H1 (cell line): ENCODE data around the gene DSE. TPM values are rescaled to one million over a fixed set of nuclear protein-coding genes. Genes with fewer than 3 reads are reported as not detected.

Experiments used
- CTCF ChIA-PET: fragments of 300-600 bp; sonication (Branson Sonifier 250); formaldehyde crosslinking; loops from one replicate; lab custom pipeline; 2021; ENCODE audit not compliant: partially characterized antibody; lab: Charles Lee
- POLR2A ChIA-PET: fragments of 300-600 bp; sonication (Branson Sonifier 250); formaldehyde crosslinking; loops from one replicate; lab custom pipeline; 2021; ENCODE audit warnings: inconsistent platforms; ENCODE audit not compliant: partially characterized antibody; lab: Charles Lee
- DNase-seq, 2 experiments: peaks; one replicate each; pipeline versions ENCODE4 v3.0.0 to v3.0.0-alpha.2; 2010 to 2022; ENCODE audit warnings: low spot score in 2 of 2, low read depth in 1 of 2, mixed read lengths in 1 of 2
- FAIRE-seq: peaks from 2 replicates; lab custom pipeline; 2011; peaks lifted over from hg19 to GRCh38; lab: Jason Lieb, UNC
- H2AFZ ChIP-seq: 2 replicates; pipeline ENCODE4 v1.8.1; 2012; ENCODE audit warnings: low read length, inconsistent platforms
- H2AK5ac ChIP-seq: 2 replicates; pipeline ENCODE4 v1.6.1; 2013; ENCODE audit warnings: low read depth, low read length
- H2BK120ac ChIP-seq: replicated peaks from 2 replicates; pipeline ENCODE3; 2013; ENCODE audit warnings: low read depth, low read length, inconsistent platforms
- H2BK12ac ChIP-seq: 2 replicates; pipeline ENCODE4 v1.6.1; 2013; ENCODE audit warnings: low read depth, low read length
- H2BK15ac ChIP-seq: 2 replicates; pipeline ENCODE4 v1.6.1; 2013; ENCODE audit warnings: low read length
- H2BK20ac ChIP-seq: 2 replicates; pipeline ENCODE4 v1.6.1; 2013; ENCODE audit warnings: low read length
- H2BK5ac ChIP-seq: 2 replicates; pipeline ENCODE4 v1.6.1; 2013; ENCODE audit warnings: low read depth, low read length
- H3K14ac ChIP-seq: 2 replicates; pipeline ENCODE4 v1.6.1; 2013; ENCODE audit warnings: inconsistent platforms; ENCODE audit not compliant: insufficient read length
- H3K18ac ChIP-seq: 2 replicates; pipeline ENCODE4 v1.6.1; 2013; ENCODE audit warnings: low read length; ENCODE audit errors: extremely low read depth
- H3K23ac ChIP-seq: 2 replicates; pipeline ENCODE4 v1.6.1; 2013; ENCODE audit warnings: inconsistent platforms; ENCODE audit not compliant: insufficient read length
- H3K23me2 ChIP-seq: 2 replicates; pipeline ENCODE4 v1.6.1; 2013; ENCODE audit warnings: low read depth, low read length
- H3K27ac ChIP-seq: 2 replicates; pipeline ENCODE4 v1.6.1; 2011; ENCODE audit warnings: low read depth, low read length, inconsistent platforms
- H3K27me3 ChIP-seq, 4 experiments: replicated peaks in 1 of 4; 1 replicate in 1 of 4; 2 replicates in 3 of 4; pipeline versions ENCODE4 v1.6.1 to v1.8.1; 2011 to 2013; ENCODE audit warnings: low read length in 3 of 4, mild to moderate bottlenecking in 3 of 4, inconsistent platforms in 2 of 4, mixed read lengths in 2 of 4, moderate library complexity in 1 of 4; ENCODE audit not compliant: control insufficient read depth in 3 of 4, insufficient read depth in 3 of 4; ENCODE audit errors: extremely low read depth in 1 of 4
- H3K36me3 ChIP-seq, 4 experiments: 2 replicates each; pipeline versions ENCODE4 v1.6.1 to v1.8.1; 2011 to 2013; ENCODE audit warnings: mild to moderate bottlenecking in 4 of 4, low read length in 3 of 4, moderate library complexity in 2 of 4, control low read depth in 1 of 4, inconsistent platforms in 1 of 4; ENCODE audit not compliant: insufficient read depth in 4 of 4, control insufficient read depth in 2 of 4
- H3K4ac ChIP-seq: replicated peaks from 2 replicates; pipeline ENCODE3; 2013; ENCODE audit warnings: low read length, low read depth, mixed read lengths, inconsistent platforms; ENCODE audit not compliant: insufficient read length
- H3K4me1 ChIP-seq, 4 experiments: replicated peaks in 1 of 4; 1 replicate in 1 of 4; 2 replicates in 3 of 4; pipeline versions ENCODE4 v1.6.1 to v1.8.1; 2011 to 2013; ENCODE audit warnings: low read length in 3 of 4, inconsistent platforms in 2 of 4, mixed read lengths in 1 of 4; ENCODE audit not compliant: insufficient read depth in 4 of 4, control insufficient read depth in 3 of 4
- H3K4me2 ChIP-seq, 2 experiments: 2 replicates each; pipeline versions ENCODE4 v1.6.1 to v1.8.1; 2011 to 2013; ENCODE audit warnings: low read depth in 2 of 2, low read length in 2 of 2, control low read depth in 1 of 2, inconsistent platforms in 1 of 2, mild to moderate bottlenecking in 1 of 2; ENCODE audit not compliant: insufficient read depth in 1 of 2
- H3K4me3 ChIP-seq, 4 experiments: fragments of 200-600, 300-600 bp in 1 of 4; sonication (generic), shearing (Covaris generic), sonication (Bioruptor Twin) in 1 of 4; 2 replicates each; pipeline versions ENCODE4 v1.5.1 to v1.8.1; 2011 to 2016; ENCODE audit warnings: low read length in 4 of 4, low read depth in 3 of 4, control low read depth in 2 of 4, inconsistent platforms in 2 of 4, mild to moderate bottlenecking in 2 of 4, mixed read lengths in 1 of 4, moderate library complexity in 1 of 4; ENCODE audit not compliant: insufficient read depth in 2 of 4; ENCODE audit errors: extremely low read depth in 1 of 4
- H3K56ac ChIP-seq: replicated peaks from 2 replicates; pipeline ENCODE3; 2013; ENCODE audit warnings: low read depth, mild to moderate bottlenecking, mixed read lengths, low read length, inconsistent platforms; ENCODE audit not compliant: insufficient read length
- H3K79me1 ChIP-seq: 2 replicates; pipeline ENCODE4 v1.6.1; 2013; ENCODE audit warnings: low read depth, low read length, control low read depth
- H3K79me2 ChIP-seq, 2 experiments: 2 replicates each; pipeline versions ENCODE4 v1.6.1 to v1.8.1; 2012 to 2013; ENCODE audit warnings: low read length in 2 of 2, mild to moderate bottlenecking in 2 of 2, inconsistent platforms in 1 of 2; ENCODE audit not compliant: insufficient read depth in 2 of 2, control insufficient read depth in 1 of 2
- H3K9ac ChIP-seq, 4 experiments: replicated peaks in 1 of 4; 1 replicate in 1 of 4; 2 replicates in 3 of 4; pipeline versions ENCODE4 v1.6.1 to v1.8.1; 2011 to 2013; ENCODE audit warnings: low read depth in 3 of 4, low read length in 3 of 4, control low read depth in 2 of 4, mild to moderate bottlenecking in 2 of 4, moderate library complexity in 2 of 4, inconsistent platforms in 1 of 4; ENCODE audit errors: extremely low read depth in 1 of 4
- H3K9me3 ChIP-seq, 2 experiments: 2 replicates each; pipeline versions ENCODE4 v1.6.1 to v1.8.1; 2012 to 2013; ENCODE audit warnings: mild to moderate bottlenecking in 2 of 2, moderate library complexity in 2 of 2, control low read depth in 1 of 2, inconsistent platforms in 1 of 2, low read depth in 1 of 2, low read length in 1 of 2, mixed read lengths in 1 of 2; ENCODE audit not compliant: insufficient read depth in 2 of 2
- H4K20me1 ChIP-seq, 2 experiments: replicated peaks in 1 of 2; 2 replicates each; pipeline versions ENCODE3 to v1.8.1; 2011 to 2013; ENCODE audit warnings: inconsistent platforms in 2 of 2, low read length in 2 of 2, mild to moderate bottlenecking in 1 of 2; ENCODE audit not compliant: insufficient read depth in 2 of 2, control insufficient read depth in 1 of 2
- H4K5ac ChIP-seq: 2 replicates; pipeline ENCODE4 v1.6.1; 2013; ENCODE audit warnings: low read length, low read depth, mixed read lengths, inconsistent platforms; ENCODE audit not compliant: insufficient read length
- H4K8ac ChIP-seq: 2 replicates; pipeline ENCODE4 v1.8.0; 2013; ENCODE audit warnings: mild to moderate bottlenecking, moderate library complexity, low read length, inconsistent platforms; ENCODE audit not compliant: insufficient read depth; ENCODE audit errors: extremely low read depth
- H4K91ac ChIP-seq: replicated peaks from 2 replicates; pipeline ENCODE3; 2013; ENCODE audit warnings: low read length, mixed read lengths, inconsistent platforms; ENCODE audit not compliant: insufficient read length
- ASH2L ChIP-seq: fragments of 200-600, 300-600 bp; sonication (generic); IDR thresholded peaks from one replicate; pipeline ENCODE4 v1.7.1; 2017; ENCODE audit warnings: low read length
- BCL11A ChIP-seq, 2 experiments: IDR thresholded peaks; one replicate each; pipeline ENCODE4 v1.6.1; 2011; ENCODE audit warnings: low read depth in 2 of 2, low read length in 2 of 2, mild to moderate bottlenecking in 2 of 2
- CTBP2 ChIP-seq: IDR thresholded peaks from 2 replicates; pipeline ENCODE4 v1.7.0; 2011; ENCODE audit warnings: borderline replicate concordance, mild to moderate bottlenecking, moderate library complexity, mixed read lengths, low read length; ENCODE audit not compliant: insufficient read depth, insufficient read length
- EZH2 ChIP-seq: fragments of 200-600 bp; sonication (generic); IDR thresholded peaks from 2 replicates; pipeline ENCODE4 v1.7.1; 2012; ENCODE audit warnings: low read depth, mild to moderate bottlenecking, moderate library complexity, low read length, inconsistent platforms; ENCODE audit not compliant: severe bottlenecking
- FOSL1 ChIP-seq: IDR thresholded peaks from 2 replicates; pipeline ENCODE4 v1.6.1; 2011; ENCODE audit warnings: mild to moderate bottlenecking, low read depth, low read length, moderate library complexity; ENCODE audit not compliant: insufficient read depth
- KDM5A ChIP-seq: fragments of 200-600 bp; IDR thresholded peaks from 2 replicates; pipeline ENCODE4 v1.7.1; 2012; ENCODE audit warnings: mild to moderate bottlenecking, low read length, inconsistent platforms, mixed read lengths
- POLR2AphosphoS5 ChIP-seq: IDR thresholded peaks from 2 replicates; pipeline ENCODE4 v1.6.1; 2011; ENCODE audit warnings: low read depth, low read length
- RAD21 ChIP-seq, 2 experiments: IDR thresholded peaks in 1 of 2; conservative IDR thresholded peaks in 1 of 2; 2 replicates each; pipeline ENCODE4 v1.6.1; 2011; ENCODE audit warnings: low read depth in 2 of 2, low read length in 2 of 2, improper control_type of control experiment in 1 of 2, inconsistent platforms in 1 of 2, mild to moderate bottlenecking in 1 of 2, moderate library complexity in 1 of 2
- SP2 ChIP-seq: IDR thresholded peaks from 2 replicates; pipeline ENCODE4 v1.6.1; 2012; ENCODE audit warnings: mild to moderate bottlenecking, low read length, inconsistent platforms
- TAF7 ChIP-seq: optimal IDR thresholded peaks from 2 replicates; pipeline ENCODE3; 2011; ENCODE audit warnings: low read depth, mild to moderate bottlenecking, inconsistent platforms, low read length, moderate library complexity, borderline replicate concordance
- WGBS, 2 experiments: shearing (Covaris generic) in 1 of 2; methylation state at CpG; one replicate each; pipeline versions ENCODE4 v1.1.6 to v1.1.7; 2013 to 2015; ENCODE audit warnings: low lambda C conversion rate in 2 of 2, mixed read lengths in 2 of 2, inconsistent platforms in 1 of 2, low coverage in 1 of 2, missing lambda C conversion rate in 1 of 2; ENCODE audit not compliant: insufficient replicate concordance in 2 of 2, insufficient coverage in 1 of 2, insufficient read length in 1 of 2; ENCODE audit errors: extremely low coverage in 1 of 2, missing lambda C conversion rate in 1 of 2; 5-methylcytosine and 5-hydroxymethylcytosine counted together
- polyA plus RNA-seq, 7 experiments: library from polyadenylated mRNA; depleted of rRNA in 3 of 7; stranded (reverse) in 5 of 7; unstranded in 2 of 7; fragments of >200 nt in 5 of 7; fragments of 200-250 nt in 2 of 7; gene quantifications; 1 replicate in 5 of 7; 2 replicates in 1 of 7; 4 replicates in 1 of 7; pipeline versions ENCODE4 v1.2.1 to v1.2.3, GENCODE V29; 2011 to 2013; ENCODE audit warnings: missing spikeins in 2 of 7, mixed read lengths in 2 of 7
- total RNA-seq: library from RNA; stranded (reverse); fragmentation: NEBNext Ultra II Directional; extraction: Animal tissue kit (Norgen Biotek cat#: 25700); gene quantifications from 2 replicates; pipeline ENCODE4 v1.2.1, GENCODE V29; 2021
- TF ChIP-seq, protein P1 (sequence below): IDR thresholded peaks from 2 replicates; pipeline ENCODE4 v1.6.1; 2012; ENCODE audit warnings: inconsistent platforms
- TF ChIP-seq, protein P2 (sequence below): IDR thresholded peaks from 2 replicates; pipeline ENCODE4 v1.6.1; 2011; ENCODE audit warnings: low read length, improper control_type of control experiment

The DSE gene
- total and polyA plus RNA-seq, 2 of the 8 experiments (the other 6 are each of a cell fraction or from before 2014, with no cell fraction given): 32.5 to 94.4 TPM

- Histone ChIP-seq H4K8ac (no peak overlapping the region), H4K5ac (no peak overlapping the region), H2BK12ac (no peak overlapping the region), H3K4ac (no peak overlapping the region), H2AFZ (no peak overlapping the region), H3K23me2 (no peaks in the 10 kb centered on the region), H3K9ac (no peak overlapping the region), H3K36me3 (peaks cover 0 to 6% (median 0%) of the 10 kb centered on the region in 4 experiments; a peak in 2 of 8 replicates), H3K79me1 (peaks cover 2% of the 10 kb centered on the region; the same call in 1 of the 2 replicates), H3K79me2 (peaks cover 0 to 98% of the 10 kb centered on the region in 2 experiments; a peak in 3 of 4 replicates), H4K91ac (no peak overlapping the region), H3K27ac (no peak overlapping the region), H3K9me3 (no peaks in the 10 kb centered on the region), H2BK5ac (no peak overlapping the region), H3K56ac (no peak overlapping the region), H4K20me1 (peaks cover 1 to 2% of the 10 kb centered on the region in 2 experiments), H3K27me3 (no peaks in the 10 kb centered on the region), H3K18ac (no peak overlapping the region), H2BK120ac (no peak overlapping the region), H2BK20ac (no peak overlapping the region), H3K23ac (no peak overlapping the region), H3K4me3 (no peak overlapping the region), H2BK15ac (no peak overlapping the region), H3K4me1 (peaks cover 3 to 7% (median 5%) of the 10 kb centered on the region in 4 experiments; a peak in 5 of 7 replicates), H3K4me2 (no peak overlapping the region), H2AK5ac (no peak overlapping the region), H3K14ac (no peak overlapping the region)
- CTCF ChIA-PET: interaction anchor here (1.6 kb wide), 1 partner anchor 92 kb away, joined by 4 read pairs; no protein-coding TSS in a partner anchor
- FAIRE-seq (no peak), DNase-seq (no peak)
- POLR2A ChIA-PET: interaction anchor here (2.5 kb wide), 1 partner anchor 9 kb away, joined by 11 read pairs; the partner anchor contains the start of gene DSE
- 80% methylated on average over 1 of the region's 1 CpG; no CpG with 5 or more reads in 1 of the 2 experiments for WGBS, 2 experiments
- no peak for TF ChIP-seq RAD21 (IDR thresholded peaks at IDR 0.05 in 1 of 2, conservative IDR thresholded peaks at IDR 0.05 in 1 of 2; ENCODE audit: low read depth in 2 of 2, low read length in 2 of 2)
- TF ChIP-seq KDM5A: no peak
- TF ChIP-seq FOSL1: no peak
- TF ChIP-seq, protein P1, sequence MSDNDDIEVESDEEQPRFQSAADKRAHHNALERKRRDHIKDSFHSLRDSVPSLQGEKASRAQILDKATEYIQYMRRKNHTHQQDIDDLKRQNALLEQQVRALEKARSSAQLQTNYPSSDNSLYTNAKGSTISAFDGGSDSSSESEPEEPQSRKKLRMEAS: no peak
- TF ChIP-seq CTBP2: no peak
- TF ChIP-seq, protein P2, sequence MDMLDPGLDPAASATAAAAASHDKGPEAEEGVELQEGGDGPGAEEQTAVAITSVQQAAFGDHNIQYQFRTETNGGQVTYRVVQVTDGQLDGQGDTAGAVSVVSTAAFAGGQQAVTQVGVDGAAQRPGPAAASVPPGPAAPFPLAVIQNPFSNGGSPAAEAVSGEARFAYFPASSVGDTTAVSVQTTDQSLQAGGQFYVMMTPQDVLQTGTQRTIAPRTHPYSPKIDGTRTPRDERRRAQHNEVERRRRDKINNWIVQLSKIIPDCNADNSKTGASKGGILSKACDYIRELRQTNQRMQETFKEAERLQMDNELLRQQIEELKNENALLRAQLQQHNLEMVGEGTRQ: no peak
- TF ChIP-seq TAF7: no peak
- TF ChIP-seq SP2: no peak
- TF ChIP-seq EZH2: no peak
- no peak for TF ChIP-seq POLR2AphosphoS5
- no peak for TF ChIP-seq BCL11A (IDR thresholded peaks at IDR 0.05; ENCODE audit: low read depth in 2 of 2, low read length in 2 of 2)
- TF ChIP-seq ASH2L: no peak
Observed at GRCh38 chr6:116380346-116380745, 9.6 kb downstream of the DSE start.
